Osteoblast (primary cell): ENCODE data around the gene C11orf71. TPM values are rescaled to one million over a fixed set of nuclear protein-coding genes. Genes with fewer than 3 reads are reported as not detected.

ENCODE experiments used
- DNase-seq: peaks from one replicate; pipeline ENCODE4 v3.0.0; 2011; ENCODE audit warnings: low spot score, mixed read lengths; ENCODE audit not compliant: insufficient read length; ENCODE audit errors: missing footprints
- H2AFZ ChIP-seq: 2 replicates; pipeline ENCODE4 v1.6.0; 2011; ENCODE audit warnings: mild to moderate bottlenecking, low read length
- H3K27ac ChIP-seq: 2 replicates; pipeline ENCODE4 v1.5.1; 2011; ENCODE audit warnings: mild to moderate bottlenecking, low read depth, low read length, moderate library complexity
- H3K27me3 ChIP-seq: 2 replicates; pipeline ENCODE4 v1.6.0; 2012; ENCODE audit warnings: mild to moderate bottlenecking, control low read depth, inconsistent platforms, low read length, moderate library complexity; ENCODE audit not compliant: insufficient read depth
- H3K36me3 ChIP-seq: 2 replicates; pipeline ENCODE4 v1.5.1; 2011; ENCODE audit warnings: mild to moderate bottlenecking, low read length, control low read depth, moderate library complexity; ENCODE audit not compliant: insufficient read depth
- H3K4me1 ChIP-seq: 2 replicates; pipeline ENCODE4 v1.5.1; 2011; ENCODE audit warnings: mild to moderate bottlenecking, low read length, control low read depth, moderate library complexity; ENCODE audit not compliant: insufficient read depth
- H3K4me2 ChIP-seq: 2 replicates; pipeline ENCODE4 v1.6.0; 2011; ENCODE audit warnings: mild to moderate bottlenecking, low read length; ENCODE audit not compliant: insufficient read depth
- H3K4me3 ChIP-seq: fragments of 200-600 bp; sonication (generic); 3 replicates; pipeline ENCODE4 v1.5.1; 2012; ENCODE audit warnings: mild to moderate bottlenecking, low read length, inconsistent platforms; ENCODE audit not compliant: insufficient read depth
- H3K79me2 ChIP-seq: 2 replicates; pipeline ENCODE4 v1.6.0; 2012; ENCODE audit warnings: mild to moderate bottlenecking, low read length, control low read depth, inconsistent platforms; ENCODE audit not compliant: insufficient read depth
- H3K9me3 ChIP-seq: 2 replicates; pipeline ENCODE4 v1.5.1; 2011; ENCODE audit warnings: low read depth, low read length, control low read depth
- H4K20me1 ChIP-seq: 2 replicates; pipeline ENCODE4 v1.6.0; 2012; ENCODE audit warnings: mild to moderate bottlenecking, low read length, control low read depth; ENCODE audit not compliant: insufficient read depth
- total RNA-seq: library from RNA; depleted of rRNA; stranded (reverse); fragments of >200 nt; gene quantifications from 2 replicates; pipeline ENCODE4 v1.2.3, GENCODE V29; 2012
- TF ChIP-seq, protein P1 (sequence below): IDR thresholded peaks from 2 replicates; pipeline ENCODE4 v1.5.1; 2011; ENCODE audit warnings: mild to moderate bottlenecking, low read depth, low read length, moderate library complexity; ENCODE audit errors: extremely low read depth

Gene C11orf71
- total RNA-seq, 1 donor, result 3.3 TPM

DNA sequence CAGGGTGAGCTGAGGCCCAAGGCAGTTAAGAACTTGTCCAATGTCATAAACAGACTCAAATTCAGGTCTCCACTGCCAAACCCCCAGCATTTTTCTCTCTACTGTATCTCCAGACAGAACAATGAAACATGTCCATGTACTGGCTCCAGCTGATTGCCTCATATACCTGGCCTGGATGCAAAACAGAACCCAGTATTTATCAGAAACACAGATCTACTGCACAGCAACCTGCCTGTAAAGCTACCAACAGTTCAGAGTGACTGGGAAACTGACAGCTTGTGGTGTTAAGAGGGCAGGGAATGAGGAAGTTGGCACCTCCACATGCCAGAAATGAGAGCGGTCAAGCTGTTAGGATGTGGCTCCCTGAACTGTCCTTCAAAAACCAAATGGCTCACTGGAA lies 41.6 kb downstream of the C11orf71 start:
- TF ChIP-seq, protein P1, sequence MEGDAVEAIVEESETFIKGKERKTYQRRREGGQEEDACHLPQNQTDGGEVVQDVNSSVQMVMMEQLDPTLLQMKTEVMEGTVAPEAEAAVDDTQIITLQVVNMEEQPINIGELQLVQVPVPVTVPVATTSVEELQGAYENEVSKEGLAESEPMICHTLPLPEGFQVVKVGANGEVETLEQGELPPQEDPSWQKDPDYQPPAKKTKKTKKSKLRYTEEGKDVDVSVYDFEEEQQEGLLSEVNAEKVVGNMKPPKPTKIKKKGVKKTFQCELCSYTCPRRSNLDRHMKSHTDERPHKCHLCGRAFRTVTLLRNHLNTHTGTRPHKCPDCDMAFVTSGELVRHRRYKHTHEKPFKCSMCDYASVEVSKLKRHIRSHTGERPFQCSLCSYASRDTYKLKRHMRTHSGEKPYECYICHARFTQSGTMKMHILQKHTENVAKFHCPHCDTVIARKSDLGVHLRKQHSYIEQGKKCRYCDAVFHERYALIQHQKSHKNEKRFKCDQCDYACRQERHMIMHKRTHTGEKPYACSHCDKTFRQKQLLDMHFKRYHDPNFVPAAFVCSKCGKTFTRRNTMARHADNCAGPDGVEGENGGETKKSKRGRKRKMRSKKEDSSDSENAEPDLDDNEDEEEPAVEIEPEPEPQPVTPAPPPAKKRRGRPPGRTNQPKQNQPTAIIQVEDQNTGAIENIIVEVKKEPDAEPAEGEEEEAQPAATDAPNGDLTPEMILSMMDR, result no peak
- peaks cover 21% of the 10 kb centered on the region for H3K4me1 ChIP-seq
- peak overlapping the region; percentile 64 for H3K27ac ChIP-seq
- no peaks in the 10 kb centered on the region for H3K9me3 ChIP-seq
- H3K36me3 ChIP-seq, result no peaks in the 10 kb centered on the region
- H3K79me2 ChIP-seq, result no peaks in the 10 kb centered on the region
- H2AFZ ChIP-seq, result peak overlapping the region; percentile 57
- H3K27me3 ChIP-seq, result no peaks in the 10 kb centered on the region
- no peak overlapping the region for H3K4me3 ChIP-seq
- H3K4me2 ChIP-seq, result no peak overlapping the region
- no peaks in the 10 kb centered on the region for H4K20me1 ChIP-seq
- no peak for DNase-seq

GRCh38 chr11:114354076-114354475 lies 46.2 kb downstream of the C11orf71 start:
- no peaks in the 10 kb centered on the region for H4K20me1 ChIP-seq
- no peaks in the 10 kb centered on the region for H3K27me3 ChIP-seq
- H2AFZ ChIP-seq, result no peak overlapping the region
- no peaks in the 10 kb centered on the region for H3K36me3 ChIP-seq
- H3K4me2 ChIP-seq, result peak overlapping the region; percentile 19
- H3K27ac ChIP-seq, result peak overlapping the region; percentile 26
- peaks cover 19% of the 10 kb centered on the region for H3K4me1 ChIP-seq
- no peaks in the 10 kb centered on the region for H3K79me2 ChIP-seq
- TF ChIP-seq, protein P1, result no peak
- no peaks in the 10 kb centered on the region for H3K9me3 ChIP-seq
- DNase-seq, result peak; percentile 85
- H3K4me3 ChIP-seq, result no peak overlapping the region

DNA sequence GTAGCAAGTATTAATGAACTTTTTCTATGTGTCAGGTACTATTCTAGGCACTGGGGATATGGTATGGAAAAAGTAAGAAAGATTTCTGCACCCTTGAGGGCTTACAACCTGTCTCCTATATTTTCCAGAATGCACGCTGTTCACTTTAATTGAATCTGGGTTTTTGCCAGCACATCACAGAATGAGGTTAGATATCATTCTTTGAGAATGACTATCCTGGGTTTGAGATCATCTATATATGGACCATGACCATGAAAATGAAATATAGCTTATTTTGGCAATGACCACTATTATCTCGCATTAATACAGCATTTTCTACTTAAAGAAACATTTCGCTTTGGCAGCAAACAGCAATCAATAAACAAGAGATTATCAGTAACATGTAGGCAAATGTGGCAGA lies 46.9 kb downstream of the C11orf71 start:
- Histone ChIP-seq H3K36me3 (no peaks in the 10 kb centered on the region), H3K79me2 (no peaks in the 10 kb centered on the region), H3K4me3 (no peak overlapping the region), H3K9me3 (no peaks in the 10 kb centered on the region), H4K20me1 (no peaks in the 10 kb centered on the region), H2AFZ (no peak overlapping the region), H3K4me2 (peak overlapping the region; percentile 19), H3K27me3 (no peaks in the 10 kb centered on the region), H3K27ac (peak overlapping the region; percentile 26), H3K4me1 (peaks cover 13% of the 10 kb centered on the region)
- no peak for DNase-seq
- TF ChIP-seq, protein P1, result no peak

DNA sequence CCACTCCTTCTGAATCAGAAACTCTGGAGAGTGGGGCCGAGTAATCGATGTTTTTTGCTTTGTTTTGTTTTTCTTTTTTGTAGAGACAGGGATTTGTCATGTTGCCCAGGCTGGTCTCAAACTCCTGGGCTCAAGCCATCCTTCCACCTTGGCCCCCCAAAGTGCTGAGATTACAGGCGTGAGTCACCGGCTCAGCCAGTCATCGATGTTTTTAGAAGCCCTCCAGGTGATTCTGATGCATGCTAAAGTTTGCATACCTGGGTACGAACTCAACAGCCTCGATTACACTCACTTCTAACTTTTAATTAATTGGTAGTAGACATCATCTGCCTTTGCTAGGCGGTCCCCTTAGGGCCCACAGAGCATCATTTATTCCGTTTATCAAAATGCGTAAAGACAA lies 50.3 kb downstream of the C11orf71 start:
- no peak overlapping the region for H3K4me3 ChIP-seq
- no peaks in the 10 kb centered on the region for H3K79me2 ChIP-seq
- no peaks in the 10 kb centered on the region for H4K20me1 ChIP-seq
- TF ChIP-seq, protein P1, result no peak
- H2AFZ ChIP-seq, result peak overlapping the region; percentile 30
- no peak for DNase-seq
- no peak overlapping the region for H3K4me2 ChIP-seq
- H3K27ac ChIP-seq, result no peak overlapping the region
- no peaks in the 10 kb centered on the region for H3K36me3 ChIP-seq
- no peaks in the 10 kb centered on the region for H3K9me3 ChIP-seq
- H3K4me1 ChIP-seq, result peaks cover 18% of the 10 kb centered on the region
- no peaks in the 10 kb centered on the region for H3K27me3 ChIP-seq

Other genes starting within 250 kb of the C11orf71 start
- 1,091 and 1,196 TPM in 2 replicates for gene NNMT, start 104.1 kb downstream of the C11orf71 start, total RNA-seq
- gene RBM7, start 155 bp upstream of the C11orf71 start, total RNA-seq, result 37.7 and 38.0 TPM in 2 replicates
- gene REXO2, start 39.0 kb upstream of the C11orf71 start, total RNA-seq, result 177 and 203 TPM in 2 replicates
- not detected in 2 replicates for gene NXPE1, start 159.4 kb upstream of the C11orf71 start, total RNA-seq
- not detected in 2 replicates for gene NXPE4, start 195.3 kb upstream of the C11orf71 start, total RNA-seq